IMR-90 (cell line): ENCODE data around the gene CPNE4. TPM values are rescaled to one million over a fixed set of nuclear protein-coding genes. Genes with fewer than 3 reads are reported as not detected.

ENCODE experiments used
- ATAC-seq: fragments of 200-7000 bp; cut with Tn5 transposase; 2 replicates; pipeline ENCODE4 v1.9.1; 2020; ENCODE audit warnings: low read depth, mild to moderate bottlenecking, moderate library complexity
- BruUV-seq: library from RNA; stranded (reverse); fragments of 400-500 nt; replicated peaks from 2 replicates; lab custom pipeline; 2021; lab: Mats Ljungman, UMichigan
- CTCF ChIA-PET: fragments of 300-600 bp; formaldehyde crosslinking; extraction: SDS; loops from one replicate; lab custom pipeline; 2021; ENCODE audit warnings: antibody characterized with exemption; lab: Yijun Ruan, JAX
- POLR2A ChIA-PET: fragments of 300-600 bp; sonication (Branson Sonifier 250); formaldehyde crosslinking; loops from one replicate; lab custom pipeline; 2022; ENCODE audit warnings: antibody characterized with exemption; ENCODE audit not compliant: unreplicated experiment; lab: Charles Lee
- DNase-seq: peaks from one replicate; pipeline ENCODE4 v3.0.0; 2013
- H2AFZ ChIP-seq: replicated peaks from 2 replicates; pipeline ENCODE3; 2013; ENCODE audit warnings: low read length, mild to moderate bottlenecking; ENCODE audit not compliant: poor library complexity
- H2AK5ac ChIP-seq: 2 replicates; pipeline ENCODE4 v1.6.1; 2013; ENCODE audit warnings: low read depth, low read length, inconsistent platforms
- H2AK9ac ChIP-seq: replicated peaks from 2 replicates; pipeline ENCODE3; 2013; ENCODE audit warnings: mild to moderate bottlenecking, low read depth, low read length, moderate library complexity; ENCODE audit not compliant: poor library complexity
- H2BK120ac ChIP-seq: 2 replicates; pipeline ENCODE4 v1.6.1; 2013; ENCODE audit warnings: low read depth, low read length, inconsistent platforms
- H2BK15ac ChIP-seq: 3 replicates; pipeline ENCODE4 v1.6.1; 2013; ENCODE audit warnings: low read depth, low read length, inconsistent platforms
- H2BK20ac ChIP-seq: 2 replicates; pipeline ENCODE4 v1.6.1; 2013; ENCODE audit warnings: low read depth, mild to moderate bottlenecking, inconsistent platforms, low read length, moderate library complexity
- H2BK5ac ChIP-seq: 2 replicates; pipeline ENCODE4 v1.6.1; 2013; ENCODE audit warnings: mild to moderate bottlenecking, low read depth, low read length, inconsistent platforms; ENCODE audit not compliant: poor library complexity, severe bottlenecking
- H3K14ac ChIP-seq: replicated peaks from 2 replicates; pipeline ENCODE4 v1.6.1; 2013; ENCODE audit warnings: low read depth, low read length, inconsistent platforms
- H3K18ac ChIP-seq: 2 replicates; pipeline ENCODE4 v1.6.1; 2013; ENCODE audit warnings: low read depth, low read length, control low read depth
- H3K23ac ChIP-seq: 2 replicates; pipeline ENCODE4 v1.6.1; 2013; ENCODE audit warnings: low read depth, low read length, inconsistent platforms
- H3K27ac ChIP-seq: 2 replicates; pipeline ENCODE4 v1.5.1; 2013; ENCODE audit warnings: mild to moderate bottlenecking, control low read depth, low read length; ENCODE audit not compliant: insufficient read depth
- H3K27me3 ChIP-seq: 2 replicates; pipeline ENCODE4 v1.6.1; 2013; ENCODE audit warnings: low read length; ENCODE audit not compliant: control insufficient read depth, insufficient read depth
- H3K36me3 ChIP-seq: 2 replicates; pipeline ENCODE4 v1.6.1; 2013; ENCODE audit warnings: low read length, mixed read lengths; ENCODE audit not compliant: control insufficient read depth, insufficient read depth
- H3K4ac ChIP-seq: 2 replicates; pipeline ENCODE4 v1.6.1; 2013; ENCODE audit warnings: low read depth, low read length, inconsistent platforms
- H3K4me1 ChIP-seq: 2 replicates; pipeline ENCODE4 v1.6.1; 2013; ENCODE audit warnings: low read length, mixed read lengths; ENCODE audit not compliant: control insufficient read depth, insufficient read depth
- H3K4me2 ChIP-seq: 2 replicates; pipeline ENCODE4 v1.6.1; 2013; ENCODE audit warnings: low read depth, mild to moderate bottlenecking, control low read depth, low read length, moderate library complexity
- H3K4me3 ChIP-seq: 2 replicates; pipeline ENCODE4 v1.5.1; 2013; ENCODE audit warnings: low read depth, mild to moderate bottlenecking, control low read depth, low read length, moderate library complexity; ENCODE audit not compliant: insufficient read depth
- H3K56ac ChIP-seq: 2 replicates; pipeline ENCODE4 v1.6.1; 2013; ENCODE audit warnings: low read length, inconsistent platforms; ENCODE audit not compliant: insufficient read depth; ENCODE audit errors: extremely low read depth
- H3K79me1 ChIP-seq, 2 experiments: 2 replicates each; pipeline ENCODE4 v1.6.1; 2013; ENCODE audit warnings: low read length in 2 of 2, inconsistent platforms in 1 of 2, low read depth in 1 of 2
- H3K9ac ChIP-seq: 2 replicates; pipeline ENCODE4 v1.6.1; 2013; ENCODE audit warnings: low read depth, low read length, control low read depth
- H3K9me1 ChIP-seq: 2 replicates; pipeline ENCODE4 v1.6.1; 2013; ENCODE audit warnings: low read length, inconsistent platforms; ENCODE audit not compliant: insufficient read depth
- H3K9me3 ChIP-seq: 2 replicates; pipeline ENCODE4 v1.6.1; 2013; ENCODE audit warnings: low read length; ENCODE audit not compliant: control insufficient read depth, insufficient read depth
- H4K20me1 ChIP-seq: 2 replicates; pipeline ENCODE4 v1.6.1; 2013; ENCODE audit warnings: low read length, inconsistent platforms; ENCODE audit not compliant: insufficient read depth
- H4K5ac ChIP-seq: 2 replicates; pipeline ENCODE4 v1.6.1; 2013; ENCODE audit warnings: mild to moderate bottlenecking, low read depth, low read length, control low read depth
- H4K8ac ChIP-seq, 2 experiments: 2 replicates each; pipeline ENCODE4 v1.6.1; 2013; ENCODE audit warnings: low read depth in 2 of 2, low read length in 2 of 2, control low read depth in 1 of 2, inconsistent platforms in 1 of 2
- H4K91ac ChIP-seq: 2 replicates; pipeline ENCODE4 v1.6.1; 2013; ENCODE audit warnings: low read depth, low read length, inconsistent platforms; ENCODE audit not compliant: insufficient read depth
- MAFK ChIP-seq: IDR thresholded peaks from 2 replicates; pipeline ENCODE4 v1.6.1; 2012; ENCODE audit warnings: low read depth, low read length, improper control_type of control experiment
- MXI1 ChIP-seq: IDR thresholded peaks from 2 replicates; pipeline ENCODE4 v1.6.1; 2012; ENCODE audit warnings: low read depth, mild to moderate bottlenecking, low read length, moderate library complexity, borderline replicate concordance
- dilution Hi-C: fragments of 300-500 bp; cut with HindIII; formaldehyde crosslinking; loops from one replicate; pipeline ENCODE4 v1.14.3; 2018; ENCODE audit warnings: low sequenced_read_pairs; ENCODE audit not compliant: unreplicated experiment
- in situ Hi-C: fragments of 300-500 bp; cut with MboI; formaldehyde crosslinking; loops from 3 replicates; pipeline ENCODE4 v1.14.3; 2019; ENCODE audit warnings: low sequenced_read_pairs, inconsistent platforms, mixed read lengths
- intact Hi-C: fragments of 100-400 bp; cut with micrococcal nuclease; formaldehyde crosslinking; loops from 2 replicates; pipeline ENCODE4 v1.10.0; 2022
- polyA plus RNA-seq, 3 experiments: library from polyadenylated mRNA; depleted of rRNA; stranded (reverse); fragments of >200 nt; gene quantifications; 2 replicates each; pipeline ENCODE4 v1.2.3, GENCODE V29; 2012; ENCODE audit warnings: low replicate concordance in 1 of 3
- total RNA-seq: library from RNA; depleted of rRNA; stranded (reverse); fragments of >200 nt; gene quantifications from 2 replicates; pipeline ENCODE4 v1.2.3, GENCODE V29; 2012
- TF ChIP-seq, protein P1 (sequence below): fragments of 150-350 bp; IDR thresholded peaks from 2 replicates; pipeline ENCODE4 v1.6.1; 2016; ENCODE audit warnings: low read depth, mild to moderate bottlenecking, low read length, moderate library complexity, borderline replicate concordance

CPNE4 gene
- total and polyA plus RNA-seq, 2 of the 4 experiments (the other 2 are of a cell fraction): not detected

DNA sequence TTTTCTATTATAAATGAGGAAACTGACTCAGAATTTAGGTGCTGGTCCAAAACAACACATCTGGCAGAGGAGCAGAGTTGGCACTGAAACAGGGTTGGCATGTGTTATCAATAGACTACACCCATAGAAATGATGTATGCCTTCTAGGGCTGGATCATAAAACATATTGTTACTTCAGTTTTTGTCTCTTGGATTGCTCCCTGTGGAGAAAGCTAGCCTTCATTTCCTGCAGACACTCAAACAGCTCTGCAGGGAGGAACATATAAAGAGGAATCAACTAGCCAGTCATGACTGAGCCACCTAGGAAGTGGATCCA is 531.5 kb downstream of the CPNE4 start:
- Histone ChIP-seq H4K20me1 (no peaks in the 10 kb centered on the region), H3K9me1 (0 out of 2 replicates have a peak, but pooled peaks cover 2% of the 10 kb centered on the region), H3K4me3 (peak overlapping the region; percentile 96; the same call in 1 of the 2 replicates), H2BK15ac (no peak overlapping the region), H3K9ac (no peak overlapping the region; the same call in 1 of the 2 replicates), H4K8ac (peak overlapping the region; percentile 89 to 99), H3K36me3 (peaks cover 1% of the 10 kb centered on the region; the same call in 1 of the 2 replicates), H2AK5ac (no peak overlapping the region), H3K4ac (0 out of 2 replicates have a peak overlapping the region, but pooled peaks have one; percentile 16), H3K56ac (no peak overlapping the region), H3K9me3 (no peaks in the 10 kb centered on the region), H3K14ac (peak overlapping the region; percentile 70), H2AFZ (peak overlapping the region; percentile 94), H4K5ac (peak overlapping the region; percentile 65), H2BK5ac (no peak overlapping the region), H3K27me3 (no peaks in the 10 kb centered on the region), H2BK20ac (no peak overlapping the region), H2BK120ac (no peak overlapping the region), H3K27ac (no peak overlapping the region), H3K4me2 (peak overlapping the region; percentile 73), H2AK9ac (no peak overlapping the region), H3K79me1 (peaks cover 16 to 20% of the 10 kb centered on the region in 2 experiments), H3K18ac (no peak overlapping the region), H3K23ac (no peak overlapping the region), H4K91ac (no peak overlapping the region; the same call in 1 of the 2 replicates), H3K4me1 (0 out of 2 replicates have a peak, but pooled peaks cover 3% of the 10 kb centered on the region)
- dilution Hi-C loops (no loop called here), in situ Hi-C loops (no loop called here), intact Hi-C loops (loop anchor here (5.0 kb wide), 2 partner anchors 121 to 476 kb away; partner anchors contain the start of genes ASTE1, NEK11 and NUDT16)
- TF ChIP-seq, protein P1, sequence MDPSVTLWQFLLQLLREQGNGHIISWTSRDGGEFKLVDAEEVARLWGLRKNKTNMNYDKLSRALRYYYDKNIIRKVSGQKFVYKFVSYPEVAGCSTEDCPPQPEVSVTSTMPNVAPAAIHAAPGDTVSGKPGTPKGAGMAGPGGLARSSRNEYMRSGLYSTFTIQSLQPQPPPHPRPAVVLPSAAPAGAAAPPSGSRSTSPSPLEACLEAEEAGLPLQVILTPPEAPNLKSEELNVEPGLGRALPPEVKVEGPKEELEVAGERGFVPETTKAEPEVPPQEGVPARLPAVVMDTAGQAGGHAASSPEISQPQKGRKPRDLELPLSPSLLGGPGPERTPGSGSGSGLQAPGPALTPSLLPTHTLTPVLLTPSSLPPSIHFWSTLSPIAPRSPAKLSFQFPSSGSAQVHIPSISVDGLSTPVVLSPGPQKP: no peak
- TF ChIP-seq MXI1: no peak
- TF ChIP-seq MAFK: no peak
- ATAC-seq: no peak
- no peak for DNase-seq
- no TSS peak for BruUV-seq
- CTCF ChIA-PET: no interaction called here
- POLR2A ChIA-PET: no interaction called here
